ENCODE data around the gene ADGB.
"Not testable (repeated sequence)": the region's sequence is repeated elsewhere in the genome, so short reads cannot be mapped to it uniquely, and the experiment has no call there.

ADGB gene

GRCh38 chr6:146791930-146792329 lies 193.2 kb downstream of the ADGB start:
- no peak overlapping the region for H2AFZ ChIP-seq (ENCODE audit: low read depth, low read length, severe bottlenecking)

GRCh38 chr6:146793218-146793617 lies 194.4 kb downstream of the ADGB start:
- not testable (repeated sequence) for H3K27ac ChIP-seq (ENCODE audit: low read depth, low read length); H4K20me1 ChIP-seq (ENCODE audit: low read depth, low read length); H3F3A ChIP-seq (ENCODE audit: insufficient read depth); H3K27me3 ChIP-seq (ENCODE audit: low read length); H3K4me3 ChIP-seq (ENCODE audit: insufficient read depth, low read length, poor library complexity, severe bottlenecking); H3K9ac ChIP-seq (ENCODE audit: low read length); H3K79me2 ChIP-seq (ENCODE audit: insufficient read depth, low read length); H3K36me3 ChIP-seq (ENCODE audit: low read length); H2AFZ ChIP-seq (ENCODE audit: low read depth, low read length, severe bottlenecking); H3K9me2 ChIP-seq (replicated peaks; ENCODE audit: insufficient read depth, low read length); H3K4me2 ChIP-seq (ENCODE audit: low read depth, low read length, poor library complexity, severe bottlenecking); H3K9me3 ChIP-seq (ENCODE audit: insufficient read depth, low read length)

More at GRCh38 chr6:146791930-146792329, 193.2 kb downstream of the ADGB start:
- H4K20me1 ChIP-seq (ENCODE audit: low read depth, low read length), result no peaks in the 10 kb centered on the region
- H3K9me2 ChIP-seq (replicated peaks; ENCODE audit: insufficient read depth, low read length), result no peaks in the 10 kb centered on the region
- H3K36me3 ChIP-seq (ENCODE audit: low read length), result no peaks in the 10 kb centered on the region
- H3K79me2 ChIP-seq (ENCODE audit: insufficient read depth, low read length), result no peaks in the 10 kb centered on the region
- no peak overlapping the region for H3K4me2 ChIP-seq (ENCODE audit: low read depth, low read length, poor library complexity, severe bottlenecking)
- no peaks in the 10 kb centered on the region for H3K9me3 ChIP-seq (ENCODE audit: insufficient read depth, low read length)
- no peak for TF ChIP-seq CTCF (IDR thresholded peaks at IDR 0.05; ENCODE audit: insufficient read depth, low read length, poor library complexity, severe bottlenecking)
- no peak for TF ChIP-seq EZH2phosphoT487 (conservative IDR thresholded peaks at IDR 0.05; ENCODE audit: low read length)
- no peaks in the 10 kb centered on the region for H3F3A ChIP-seq (ENCODE audit: insufficient read depth)
- H3K27ac ChIP-seq (ENCODE audit: low read depth, low read length), result no peak overlapping the region
- H3K9ac ChIP-seq (ENCODE audit: low read length), result no peak overlapping the region
- H3K4me3 ChIP-seq (ENCODE audit: insufficient read depth, low read length, poor library complexity, severe bottlenecking), result no peak overlapping the region
- no peaks in the 10 kb centered on the region for H3K27me3 ChIP-seq (ENCODE audit: low read length)

GRCh38 chr6:146795479-146796133 lies 196.8 kb downstream of the ADGB start:
- Histone ChIP-seq H3K9me2 (replicated peaks; ENCODE audit: insufficient read depth, low read length) (no peaks in the 10 kb centered on the region), H3K4me2 (ENCODE audit: low read depth, low read length, poor library complexity, severe bottlenecking) (no peak overlapping the region), H2AFZ (ENCODE audit: low read depth, low read length, severe bottlenecking) (no peak overlapping the region), H3K9ac (ENCODE audit: low read length) (no peak overlapping the region), H3K27me3 (ENCODE audit: low read length) (no peaks in the 10 kb centered on the region), H3K9me3 (ENCODE audit: insufficient read depth, low read length) (no peaks in the 10 kb centered on the region), H3K36me3 (ENCODE audit: low read length) (no peaks in the 10 kb centered on the region), H4K20me1 (ENCODE audit: low read depth, low read length) (no peaks in the 10 kb centered on the region), H3F3A (ENCODE audit: insufficient read depth) (no peaks in the 10 kb centered on the region), H3K79me2 (ENCODE audit: insufficient read depth, low read length) (no peaks in the 10 kb centered on the region), H3K4me3 (ENCODE audit: insufficient read depth, low read length, poor library complexity, severe bottlenecking) (no peak overlapping the region), H3K27ac (ENCODE audit: low read depth, low read length) (no peak overlapping the region)
- TF ChIP-seq EZH2phosphoT487 (conservative IDR thresholded peaks at IDR 0.05; ENCODE audit: low read length) (no peak), CTCF (IDR thresholded peaks at IDR 0.05; ENCODE audit: insufficient read depth, low read length, poor library complexity, severe bottlenecking) (no peak)

GRCh38 chr6:146803167-146803566 lies 204.4 kb downstream of the ADGB start:
- H4K20me1 ChIP-seq (ENCODE audit: low read depth, low read length); H3K9ac ChIP-seq (ENCODE audit: low read length); H3K9me2 ChIP-seq (replicated peaks; ENCODE audit: insufficient read depth, low read length); H3F3A ChIP-seq (ENCODE audit: insufficient read depth); H3K4me3 ChIP-seq (ENCODE audit: insufficient read depth, low read length, poor library complexity, severe bottlenecking); H3K36me3 ChIP-seq (ENCODE audit: low read length); H3K27me3 ChIP-seq (ENCODE audit: low read length); H2AFZ ChIP-seq (ENCODE audit: low read depth, low read length, severe bottlenecking); H3K9me3 ChIP-seq (ENCODE audit: insufficient read depth, low read length); H3K4me2 ChIP-seq (ENCODE audit: low read depth, low read length, poor library complexity, severe bottlenecking); H3K27ac ChIP-seq (ENCODE audit: low read depth, low read length); H3K79me2 ChIP-seq (ENCODE audit: insufficient read depth, low read length): not testable (repeated sequence)
